IPS-18a (cell line): ENCODE data around the gene VIT.

Source experiments
- H3K27ac ChIP-seq: one replicate; pipeline ENCODE4 v1.5.1; 2013; ENCODE audit warnings: low read length
- H3K27me3 ChIP-seq: one replicate; pipeline ENCODE4 v1.6.1; 2013; ENCODE audit warnings: mild to moderate bottlenecking, low read length; ENCODE audit not compliant: control insufficient read depth, insufficient read depth
- H3K36me3 ChIP-seq: one replicate; pipeline ENCODE4 v1.6.1; 2013; ENCODE audit warnings: low read depth, low read length; ENCODE audit not compliant: control insufficient read depth
- H3K4me1 ChIP-seq: one replicate; pipeline ENCODE4 v1.6.1; 2013; ENCODE audit warnings: low read depth, low read length; ENCODE audit not compliant: control insufficient read depth
- H3K4me3 ChIP-seq: one replicate; pipeline ENCODE4 v1.5.1; 2013; ENCODE audit warnings: low read length
- H3K9ac ChIP-seq: one replicate; pipeline ENCODE4 v1.6.1; 2013; ENCODE audit warnings: mild to moderate bottlenecking, low read length, moderate library complexity
- H3K9me3 ChIP-seq: one replicate; pipeline ENCODE4 v1.6.1; 2013; ENCODE audit warnings: low read depth, low read length; ENCODE audit not compliant: control insufficient read depth

Gene VIT

DNA sequence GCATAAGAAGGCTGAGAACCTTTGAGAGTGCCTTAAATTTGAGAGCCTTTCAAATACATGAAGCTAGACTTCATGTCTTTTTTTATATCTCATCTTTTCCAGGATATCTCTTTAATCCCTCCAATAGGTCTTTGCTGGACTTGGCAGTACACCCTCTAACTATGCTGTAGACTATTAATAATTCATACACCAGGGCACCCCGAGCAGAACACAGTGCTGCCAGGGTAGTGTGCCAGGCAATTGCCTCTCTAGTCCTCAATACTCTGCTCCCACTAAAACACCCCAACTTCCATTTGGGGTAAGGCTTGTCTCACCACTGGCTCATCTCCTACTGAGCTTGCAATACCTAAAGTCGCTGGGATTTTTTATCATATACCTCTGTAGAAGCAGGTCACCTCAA is 80.8 kb downstream of the VIT start:
- Histone ChIP-seq H3K4me3 (no peak overlapping the region), H3K4me1 (peaks cover 10% of the 10 kb centered on the region)

DNA sequence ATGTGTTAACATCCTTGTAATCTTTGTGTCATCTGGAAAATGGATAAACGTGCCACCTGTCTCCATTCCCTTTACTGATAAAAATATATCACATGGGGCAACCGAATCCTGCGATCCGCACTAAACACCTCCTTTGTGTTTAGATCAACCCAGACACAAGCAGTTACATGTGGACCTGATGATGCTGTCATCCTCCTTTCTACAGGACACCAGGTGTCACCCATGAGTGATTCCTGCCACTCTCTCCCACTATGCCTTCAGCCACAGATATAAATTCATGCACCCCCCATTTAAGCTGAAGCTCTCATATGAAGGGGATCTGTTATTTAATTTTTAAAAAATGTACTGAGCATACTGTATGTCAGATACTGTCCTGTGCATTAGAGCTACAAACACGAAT is 81.3 kb downstream of the VIT start:
- no peak overlapping the region for H3K9ac ChIP-seq
- H3K36me3 ChIP-seq, result no peaks in the 10 kb centered on the region
- no peaks in the 10 kb centered on the region for H3K27me3 ChIP-seq
- H3K4me1 ChIP-seq, result peaks cover 12% of the 10 kb centered on the region
- H3K27ac ChIP-seq, result no peak overlapping the region
- H3K9me3 ChIP-seq, result no peaks in the 10 kb centered on the region
- H3K4me3 ChIP-seq, result no peak overlapping the region

More for the DNA sequence above, 80.8 kb downstream of the VIT start:
- no peak overlapping the region for H3K27ac ChIP-seq
- H3K27me3 ChIP-seq, result no peaks in the 10 kb centered on the region
- no peak overlapping the region for H3K9ac ChIP-seq
- no peaks in the 10 kb centered on the region for H3K9me3 ChIP-seq
- H3K36me3 ChIP-seq, result no peaks in the 10 kb centered on the region

DNA sequence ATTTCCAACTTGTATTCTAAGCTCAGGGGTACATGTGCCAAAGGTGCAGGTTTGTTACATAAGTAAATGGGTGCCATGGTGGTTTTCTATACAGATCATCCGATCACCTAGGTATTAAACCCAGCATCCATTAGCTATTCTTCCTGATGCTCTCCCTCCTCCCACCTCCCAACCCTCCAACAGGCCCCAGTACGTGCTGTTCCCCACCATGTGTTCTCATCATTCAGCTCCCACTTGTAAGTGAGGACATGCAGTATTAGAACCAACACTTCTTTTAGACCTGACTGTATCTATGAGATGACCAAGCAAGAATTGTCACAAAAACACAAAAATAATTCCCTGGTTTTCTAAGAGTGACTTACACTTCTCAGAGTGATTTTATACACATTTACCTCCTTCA is 83.0 kb downstream of the VIT start:
- Histone ChIP-seq H3K9me3 (no peaks in the 10 kb centered on the region), H3K27me3 (no peaks in the 10 kb centered on the region), H3K36me3 (no peaks in the 10 kb centered on the region), H3K4me3 (no peak overlapping the region), H3K4me1 (peaks cover 14% of the 10 kb centered on the region), H3K27ac (no peak overlapping the region), H3K9ac (no peak overlapping the region)

DNA sequence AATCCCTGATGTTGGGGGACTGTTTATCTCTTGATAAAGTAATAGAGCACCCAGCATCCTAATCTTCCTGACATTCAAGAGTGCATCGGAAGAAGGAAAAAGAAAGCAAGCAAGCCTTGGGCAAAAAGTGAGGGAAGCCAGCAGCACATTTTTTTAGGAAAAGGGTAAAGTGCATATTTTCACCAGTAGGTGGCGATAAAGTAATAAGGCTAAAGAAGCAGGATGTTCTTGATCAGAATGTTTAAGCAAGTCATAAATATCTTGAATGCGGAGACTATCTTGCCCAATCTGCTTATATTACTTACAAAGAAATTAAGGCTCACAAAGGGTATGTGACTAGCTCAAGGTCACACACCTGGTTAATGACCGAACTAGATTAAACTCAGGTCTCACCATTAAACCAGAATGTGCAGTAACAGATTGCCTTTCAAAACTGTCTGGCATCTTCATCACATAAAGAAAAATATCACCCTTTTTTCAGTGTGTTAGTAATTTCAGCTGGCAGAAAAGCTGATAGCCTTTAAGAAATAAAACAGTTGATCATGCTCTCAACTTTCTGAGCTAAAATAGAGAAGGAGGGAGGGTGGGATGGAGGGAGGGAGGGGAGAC is 83.8 kb downstream of the VIT start:
- peaks cover 22% of the 10 kb centered on the region for H3K4me1 ChIP-seq

DNA sequence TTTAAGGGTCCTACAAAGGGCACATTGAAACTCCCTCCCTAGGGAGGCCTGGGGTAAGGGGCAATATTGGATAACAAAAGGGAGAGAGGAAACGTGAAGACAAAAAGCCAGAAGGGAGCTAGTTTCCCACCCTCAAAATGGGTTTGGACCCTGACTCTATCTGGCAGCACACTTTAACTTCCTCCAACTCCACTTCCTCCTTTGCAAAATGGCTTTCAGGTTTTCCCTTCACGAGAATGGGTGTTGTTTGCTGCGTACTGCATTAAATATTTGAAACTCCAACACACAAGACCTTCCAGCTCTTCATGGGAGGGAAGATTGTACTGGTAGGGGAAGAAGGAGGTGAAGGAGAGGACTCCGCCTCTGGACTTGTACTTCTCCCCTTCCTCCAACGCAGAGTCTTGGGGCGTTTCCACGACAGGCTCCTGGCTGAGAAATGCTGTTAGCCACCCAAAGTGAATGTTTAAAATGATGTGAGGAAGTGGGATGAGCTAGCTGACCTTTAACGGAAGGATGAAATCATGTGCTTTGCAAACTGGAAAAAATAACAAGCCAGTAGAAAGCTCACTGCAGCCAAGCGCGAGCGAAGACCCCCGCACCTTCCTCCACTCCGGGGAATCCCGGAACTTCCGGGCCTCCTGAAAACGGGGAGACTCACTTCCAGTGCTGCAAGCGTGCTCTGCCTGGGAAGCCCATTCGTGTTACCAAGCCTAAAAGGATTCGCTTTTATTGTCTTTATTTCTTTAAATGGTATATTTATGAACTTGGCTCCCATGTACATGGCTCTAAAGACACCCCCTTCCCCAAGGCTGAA is 85.6 kb downstream of the VIT start:
- peaks cover 25% of the 10 kb centered on the region for H3K4me1 ChIP-seq
- H3K4me3 ChIP-seq, result no peak overlapping the region
- H3K27ac ChIP-seq, result no peak overlapping the region
- H3K9ac ChIP-seq, result no peak overlapping the region
- H3K27me3 ChIP-seq, result no peaks in the 10 kb centered on the region
- no peaks in the 10 kb centered on the region for H3K36me3 ChIP-seq
- no peaks in the 10 kb centered on the region for H3K9me3 ChIP-seq

More for the DNA sequence above, 83.8 kb downstream of the VIT start:
- Histone ChIP-seq H3K27me3 (no peaks in the 10 kb centered on the region), H3K36me3 (no peaks in the 10 kb centered on the region), H3K9ac (no peak overlapping the region), H3K27ac (no peak overlapping the region), H3K4me3 (no peak overlapping the region), H3K9me3 (no peaks in the 10 kb centered on the region)

DNA sequence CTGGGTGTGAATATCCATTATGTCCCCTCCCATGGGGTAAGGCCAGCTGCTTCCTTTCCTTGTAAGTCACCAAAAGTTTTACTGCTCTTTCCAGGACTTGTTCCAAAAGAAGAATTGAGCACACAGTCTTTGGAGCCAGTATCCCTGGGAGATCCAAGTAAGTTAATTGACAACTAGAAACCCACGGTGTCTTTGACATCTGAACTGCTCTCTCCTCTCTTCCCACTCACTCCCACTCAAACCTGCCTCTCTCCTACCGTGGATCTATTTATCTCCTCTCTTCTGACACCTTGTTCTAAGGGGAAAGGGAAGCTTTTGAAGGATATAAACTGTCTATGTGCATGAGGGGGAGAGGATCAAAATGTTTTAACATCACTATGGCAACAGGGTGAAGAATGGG is 86.7 kb downstream of the VIT start:
- no peak overlapping the region for H3K4me3 ChIP-seq
- no peak overlapping the region for H3K27ac ChIP-seq
- no peaks in the 10 kb centered on the region for H3K36me3 ChIP-seq
- H3K27me3 ChIP-seq, result no peaks in the 10 kb centered on the region
- peaks cover 25% of the 10 kb centered on the region for H3K4me1 ChIP-seq
- H3K9ac ChIP-seq, result no peak overlapping the region
- H3K9me3 ChIP-seq, result no peaks in the 10 kb centered on the region

DNA sequence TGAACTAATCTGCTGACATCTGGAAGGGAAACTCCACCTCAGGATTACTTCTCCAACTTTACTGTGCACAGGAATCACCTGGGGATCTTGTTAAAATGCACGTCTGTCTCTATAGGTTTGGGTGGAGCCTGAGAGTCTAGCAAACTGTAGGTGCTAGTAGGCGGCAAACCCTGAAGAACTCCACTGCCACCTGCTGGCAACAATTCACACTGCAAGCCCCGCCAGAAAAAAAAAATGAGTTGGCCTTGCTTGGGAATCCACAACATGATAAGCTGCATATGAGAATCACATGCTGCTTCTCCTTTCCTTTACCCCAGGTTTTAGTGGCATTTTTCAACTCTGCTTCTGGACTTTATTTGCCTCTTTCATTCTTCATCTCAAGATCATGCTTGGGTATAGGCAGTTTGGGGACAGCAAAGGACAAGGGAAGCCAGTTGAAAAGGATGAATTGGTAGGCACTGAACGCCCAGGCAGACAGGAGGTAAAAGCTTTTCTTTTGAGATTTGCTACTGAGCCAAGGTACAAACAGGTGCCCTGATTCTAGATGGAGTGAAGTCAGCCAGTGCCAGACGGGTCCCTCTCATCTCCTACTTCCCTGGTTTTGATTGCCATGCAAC is 88.8 kb downstream of the VIT start:
- H3K9ac ChIP-seq, result no peak overlapping the region
- no peaks in the 10 kb centered on the region for H3K9me3 ChIP-seq
- H3K27ac ChIP-seq, result no peak overlapping the region
- no peaks in the 10 kb centered on the region for H3K36me3 ChIP-seq
- H3K27me3 ChIP-seq, result no peaks in the 10 kb centered on the region
- peaks cover 25% of the 10 kb centered on the region for H3K4me1 ChIP-seq
- no peak overlapping the region for H3K4me3 ChIP-seq

DNA sequence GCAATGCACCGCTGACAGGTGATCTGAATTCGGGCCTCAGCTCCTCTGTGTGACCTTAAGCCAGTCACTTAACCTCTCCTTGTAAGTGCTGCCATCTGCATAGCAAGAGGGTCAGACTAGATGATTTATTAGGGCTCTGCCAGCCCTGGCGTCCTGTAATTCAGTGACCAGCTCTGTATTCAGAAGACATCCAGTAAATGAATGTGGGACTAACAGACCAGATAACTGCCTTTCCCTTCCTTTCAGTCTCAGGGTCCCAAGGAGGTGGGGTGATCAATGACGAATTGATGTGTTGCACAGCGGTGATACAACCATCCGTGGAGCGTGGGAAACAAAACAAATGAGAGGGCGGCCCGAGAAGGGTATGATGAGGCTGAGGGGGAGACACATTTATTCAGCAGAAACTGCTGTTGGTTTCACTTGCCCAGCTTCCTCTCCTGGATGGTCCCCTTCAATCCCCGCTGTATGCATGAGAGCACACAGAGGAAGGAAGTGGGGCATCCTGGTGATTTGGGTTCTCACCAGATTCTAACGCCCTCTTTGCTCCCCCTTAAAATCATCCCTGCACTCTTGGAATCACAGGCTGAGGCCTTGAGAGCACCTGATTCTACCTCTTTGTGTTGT is 92.8 kb downstream of the VIT start:
- Histone ChIP-seq H3K36me3 (no peaks in the 10 kb centered on the region), H3K9ac (no peak overlapping the region), H3K4me3 (no peak overlapping the region), H3K27ac (no peak overlapping the region), H3K4me1 (peaks cover 12% of the 10 kb centered on the region), H3K27me3 (no peaks in the 10 kb centered on the region), H3K9me3 (no peaks in the 10 kb centered on the region)

DNA sequence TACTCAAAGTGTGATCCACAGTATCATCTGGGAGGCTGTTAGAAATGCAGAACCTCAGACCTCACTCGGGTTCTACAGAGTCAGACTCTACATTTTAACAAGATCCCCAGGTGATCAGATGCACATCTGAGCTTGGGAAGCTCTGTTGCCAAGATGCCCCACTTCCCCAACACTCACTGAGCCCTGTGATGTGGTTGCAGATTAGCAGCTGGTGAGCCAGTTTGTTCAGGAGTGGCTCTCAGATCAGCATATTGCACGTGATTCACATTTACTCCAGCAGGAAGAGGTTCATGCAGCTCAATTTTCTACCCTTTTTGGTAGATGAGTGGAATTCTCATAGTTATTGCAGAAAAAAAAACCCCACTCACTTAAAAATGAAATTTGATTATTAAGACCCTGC is 96.4 kb downstream of the VIT start:
- Histone ChIP-seq H3K27ac (no peak overlapping the region), H3K9ac (no peak overlapping the region), H3K36me3 (no peaks in the 10 kb centered on the region), H3K4me1 (peaks cover 8% of the 10 kb centered on the region), H3K4me3 (no peak overlapping the region), H3K27me3 (no peaks in the 10 kb centered on the region), H3K9me3 (no peaks in the 10 kb centered on the region)

DNA sequence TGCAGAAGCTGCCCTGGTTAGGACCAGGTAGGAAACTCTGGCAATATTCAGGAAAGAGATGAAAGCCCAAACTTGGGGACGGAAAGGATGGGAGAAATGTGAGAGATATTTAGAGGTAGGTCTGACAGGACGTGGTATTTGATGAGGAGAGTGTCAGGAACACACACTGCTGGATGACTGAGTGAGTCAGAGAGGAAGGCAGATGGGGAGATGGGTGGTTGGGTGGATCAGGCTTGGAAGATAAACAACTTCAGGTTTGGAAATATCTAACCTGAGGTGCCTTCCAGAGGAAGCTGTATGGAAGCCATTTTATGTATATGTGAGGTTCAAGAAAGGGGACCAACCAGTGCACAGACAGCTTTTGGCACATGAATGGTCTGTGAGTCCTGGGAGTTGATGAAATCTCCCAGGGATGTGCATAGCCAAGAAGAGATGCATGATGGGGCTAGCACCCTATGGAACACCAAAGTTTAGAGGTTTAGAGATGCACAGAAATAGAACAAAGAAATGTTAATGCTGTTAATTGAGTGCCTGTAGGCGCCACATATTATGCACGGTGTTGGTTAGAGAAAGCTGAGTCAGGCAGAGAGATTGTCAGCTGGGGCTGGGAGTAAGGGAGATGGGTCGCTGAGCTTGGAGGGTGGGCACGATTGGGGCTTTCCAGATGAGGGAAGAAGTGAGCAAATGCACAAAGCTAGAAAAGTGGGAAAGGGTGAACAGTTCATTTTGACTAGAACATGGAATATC is 101.0 kb downstream of the VIT start:
- H3K27ac ChIP-seq, result no peak overlapping the region
- H3K36me3 ChIP-seq, result no peaks in the 10 kb centered on the region
- no peak overlapping the region for H3K4me3 ChIP-seq
- peaks cover 8% of the 10 kb centered on the region for H3K4me1 ChIP-seq
- no peaks in the 10 kb centered on the region for H3K9me3 ChIP-seq
- H3K27me3 ChIP-seq, result no peaks in the 10 kb centered on the region
- H3K9ac ChIP-seq, result no peak overlapping the region

DNA sequence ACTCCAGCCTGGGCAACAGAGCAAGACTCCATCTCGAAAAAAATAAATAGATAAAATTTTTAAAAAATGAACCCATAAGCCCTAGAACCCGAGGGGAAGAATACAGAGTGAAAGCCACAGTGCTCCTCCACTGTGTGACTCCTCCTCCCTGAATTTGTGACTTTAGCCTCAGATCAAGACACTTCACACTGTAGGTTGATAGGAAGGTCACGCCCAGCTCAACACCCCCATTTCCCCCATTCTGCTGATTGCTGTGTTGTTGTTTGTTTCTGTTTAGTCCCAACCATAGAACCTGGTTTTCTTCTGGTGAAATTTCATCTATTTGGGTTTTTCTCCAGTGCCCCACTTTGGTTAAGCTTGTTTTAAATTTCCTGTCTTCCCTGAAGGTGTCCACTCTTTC is 102.2 kb downstream of the VIT start:
- H3K9ac ChIP-seq, result no peak overlapping the region
- H3K4me1 ChIP-seq, result peaks cover 8% of the 10 kb centered on the region
- no peaks in the 10 kb centered on the region for H3K27me3 ChIP-seq
- H3K36me3 ChIP-seq, result no peaks in the 10 kb centered on the region
- H3K27ac ChIP-seq, result no peak overlapping the region
- no peaks in the 10 kb centered on the region for H3K9me3 ChIP-seq
- no peak overlapping the region for H3K4me3 ChIP-seq
